Amniotic epithelial cell (primary cell): Measurements from ENCODE around the gene MDM4.
A peak's percentile ranks its signal among the peaks of the same experiment; 100 is the strongest.
"Not testable (repeated sequence)": the region's sequence is repeated elsewhere in the genome, so short reads cannot be mapped to it uniquely, and the experiment has no call there.

Experiments used
- DNase-seq: peaks from one replicate; pipeline ENCODE4 v3.0.0-alpha.2; 2010; ENCODE audit warnings: low read depth

MDM4 gene

DNA sequence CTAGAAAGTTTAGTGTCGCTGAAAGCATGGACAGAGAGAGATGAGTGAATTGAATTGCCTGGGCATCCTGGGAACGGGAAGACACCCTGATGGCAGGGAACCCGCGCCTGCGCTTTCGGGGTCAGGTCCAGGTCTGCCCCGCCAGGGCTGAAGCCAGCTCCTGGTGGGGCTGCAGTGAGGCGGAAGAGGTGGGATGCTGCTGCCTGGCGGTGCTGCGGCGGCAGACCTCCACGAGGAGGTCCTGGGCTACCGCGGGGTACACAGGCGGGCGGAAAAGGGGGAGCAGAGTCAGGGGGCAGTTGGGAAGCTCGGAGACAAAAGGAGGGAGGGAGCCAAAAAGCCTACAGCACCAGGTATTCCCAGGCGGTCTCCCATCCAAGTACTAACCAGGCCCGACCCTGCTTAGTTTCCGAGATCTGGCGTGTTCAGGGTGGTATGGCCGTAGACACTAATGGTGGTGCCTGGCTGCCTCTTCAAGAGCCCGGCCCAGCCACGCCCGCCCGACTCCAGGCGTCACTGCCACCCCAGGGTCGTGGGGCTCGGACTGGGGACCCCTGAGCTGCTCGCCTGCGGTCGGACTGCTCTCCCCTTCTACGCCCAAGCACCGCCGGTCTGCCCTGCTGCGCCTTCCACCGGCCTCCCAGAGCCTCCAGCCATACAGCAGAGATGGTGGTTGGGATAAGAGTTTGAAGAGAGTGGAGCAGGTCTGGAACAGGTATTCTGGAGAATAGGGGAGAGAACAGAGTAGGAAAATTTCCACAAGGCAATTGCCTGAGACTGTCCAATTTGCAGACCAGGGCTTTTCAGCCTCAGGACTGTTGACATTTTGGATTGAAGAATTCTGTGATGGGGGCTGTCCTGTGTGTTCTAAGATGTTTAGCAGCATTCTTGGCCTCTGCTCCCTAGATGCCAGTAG is 46.1 kb downstream of the MDM4 start:
- no peak for DNase-seq

GRCh38 chr1:204563307-204563706 is 47.1 kb downstream of the MDM4 start:
- DNase-seq: no peak

DNA sequence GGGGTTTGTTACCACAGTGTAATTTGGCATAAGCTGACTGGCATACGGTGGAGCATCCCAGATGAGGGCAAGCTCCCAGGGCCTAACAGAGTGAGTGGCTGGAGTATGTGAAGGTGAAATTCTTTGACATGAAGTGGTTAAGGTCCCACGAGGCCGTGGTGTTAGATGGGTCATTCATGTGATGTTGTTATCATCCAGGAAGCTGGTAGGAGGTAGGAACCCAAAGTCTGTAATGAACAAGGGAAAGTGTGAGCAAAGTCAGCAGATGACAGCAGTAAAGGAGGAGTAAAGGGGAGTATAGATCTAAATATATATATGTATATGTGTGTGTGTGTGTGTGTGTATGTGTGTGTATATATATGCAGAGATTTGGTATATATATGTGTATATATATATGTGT is 47.6 kb downstream of the MDM4 start:
- DNase-seq: no peak

DNA sequence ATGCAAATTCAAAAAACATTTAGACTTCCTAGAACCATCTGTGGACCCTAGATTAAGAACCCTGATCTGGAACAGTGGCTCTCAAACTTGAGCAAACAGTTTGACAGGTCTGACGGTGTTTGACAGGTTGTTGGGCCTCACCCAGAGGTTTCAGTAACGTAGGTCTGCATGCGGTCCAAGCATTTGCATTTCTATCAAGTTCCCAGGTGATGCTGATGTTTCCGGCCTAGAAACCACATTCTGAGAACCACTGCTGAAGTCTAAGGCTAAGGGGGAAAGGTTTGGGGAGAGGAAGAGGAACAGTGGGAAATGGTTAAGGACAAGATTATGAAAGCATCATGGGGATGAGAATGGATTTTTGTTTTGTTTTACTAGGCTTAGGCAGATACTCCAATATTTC is 48.6 kb downstream of the MDM4 start:
- no peak for DNase-seq

- peak; percentile 82 for DNase-seq
These were observed 49.7 kb downstream of the MDM4 start for GRCh38 chr1:204565617-204566582.

DNA sequence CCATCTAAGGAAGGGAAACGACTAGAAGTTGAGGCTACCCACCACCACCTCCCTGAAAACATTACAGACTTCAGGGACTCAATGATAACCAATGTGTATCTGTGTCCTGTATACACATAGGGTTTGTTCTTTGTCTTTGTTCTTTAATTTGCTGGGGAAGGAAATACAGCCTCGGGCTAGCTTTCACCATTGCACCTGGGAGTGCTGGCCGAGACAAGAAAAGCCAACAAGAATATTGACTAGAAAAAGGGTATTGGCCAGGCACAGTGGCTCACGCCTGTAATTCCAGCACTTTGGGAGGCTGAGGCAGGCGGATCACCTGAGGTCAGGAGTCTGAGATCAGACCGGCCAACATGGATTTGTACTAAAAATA is 50.4 kb downstream of the MDM4 start:
- no peak for DNase-seq

GRCh38 chr1:204567071-204567470 is 50.9 kb downstream of the MDM4 start:
- no peak for DNase-seq

DNA sequence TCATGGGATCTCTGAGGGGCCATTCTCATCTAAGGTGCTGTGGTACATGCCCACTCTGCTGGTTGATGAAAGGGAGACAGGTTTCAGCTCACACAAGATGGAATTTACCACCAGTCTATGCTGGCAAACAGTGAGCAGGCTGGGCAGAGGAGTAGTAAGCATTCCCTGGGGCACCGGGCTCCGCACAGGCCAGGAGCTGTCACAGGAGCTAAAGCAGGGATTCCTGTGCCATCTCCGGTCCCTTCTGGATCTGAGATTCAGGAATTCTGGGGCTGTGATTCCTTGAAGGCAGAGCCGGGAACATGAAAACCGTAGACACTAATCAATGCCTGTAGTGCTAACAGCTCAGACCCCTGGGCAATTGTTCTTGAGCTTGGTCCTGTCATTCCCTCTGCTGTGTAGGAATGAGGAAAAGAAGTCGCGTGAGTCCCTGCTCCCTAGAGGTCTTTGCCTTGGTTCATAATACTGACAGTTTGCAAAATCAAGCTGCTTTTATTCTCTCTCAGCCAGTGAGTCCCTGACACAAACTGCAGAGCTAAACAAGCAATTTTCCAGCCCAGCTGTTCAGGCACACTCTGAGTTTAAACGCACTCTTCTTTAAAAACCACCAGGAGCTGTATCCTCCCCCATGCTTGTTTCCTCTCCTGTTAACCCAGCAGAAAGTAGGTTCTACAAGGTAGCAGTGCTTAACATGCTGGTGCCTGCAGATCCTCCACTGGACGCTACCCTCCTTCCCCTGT is 52.5 kb downstream of the MDM4 start:
- no peak for DNase-seq

GRCh38 chr1:204569478-204569877 is 53.3 kb downstream of the MDM4 start:
- no peak for DNase-seq

- not testable (repeated sequence) for DNase-seq
These were observed 53.8 kb downstream of the MDM4 start for GRCh38 chr1:204570021-204570420.

DNA sequence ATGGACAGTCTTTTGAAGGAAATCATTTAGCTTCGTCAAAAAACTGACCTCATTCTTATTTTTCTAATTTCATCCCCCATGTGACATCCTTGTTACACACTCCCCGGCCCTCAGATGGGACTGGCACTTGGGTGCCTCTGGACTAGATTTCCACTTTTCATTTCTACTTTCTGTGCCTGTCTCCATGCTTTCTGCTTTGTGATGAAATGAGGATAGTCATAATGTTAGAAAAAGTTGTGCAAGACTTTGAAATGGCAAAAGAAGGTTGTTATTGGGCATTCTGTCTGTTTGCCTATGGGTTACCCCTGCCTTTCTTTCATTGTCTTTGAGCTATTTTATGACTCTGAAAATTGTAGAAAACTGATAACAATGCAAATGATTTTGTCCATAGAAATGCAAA is 54.9 kb downstream of the MDM4 start:
- peak; percentile 29 for DNase-seq

DNA sequence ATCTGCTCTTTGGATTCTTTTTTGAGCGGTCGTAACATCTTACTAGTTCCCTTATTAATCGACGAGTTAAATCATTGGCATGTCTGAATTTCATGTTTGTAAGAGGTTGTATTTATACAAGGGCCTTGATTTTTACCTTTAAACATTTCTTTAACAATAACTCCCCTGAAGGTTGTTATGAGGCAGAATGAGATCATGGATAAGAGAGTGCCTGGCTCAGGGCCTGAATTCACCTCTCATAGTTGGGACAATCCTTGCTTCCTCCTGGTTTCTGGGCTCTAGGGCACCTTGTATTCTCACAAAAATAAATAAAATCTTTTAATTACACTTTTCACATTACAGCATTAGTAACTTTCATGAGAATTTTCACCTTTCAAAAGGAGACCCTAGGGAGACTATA is 55.4 kb downstream of the MDM4 start:
- DNase-seq: no peak

- peak; percentile 36 for DNase-seq
These were observed 57.0 kb downstream of the MDM4 start for GRCh38 chr1:204572923-204573922.

DNA sequence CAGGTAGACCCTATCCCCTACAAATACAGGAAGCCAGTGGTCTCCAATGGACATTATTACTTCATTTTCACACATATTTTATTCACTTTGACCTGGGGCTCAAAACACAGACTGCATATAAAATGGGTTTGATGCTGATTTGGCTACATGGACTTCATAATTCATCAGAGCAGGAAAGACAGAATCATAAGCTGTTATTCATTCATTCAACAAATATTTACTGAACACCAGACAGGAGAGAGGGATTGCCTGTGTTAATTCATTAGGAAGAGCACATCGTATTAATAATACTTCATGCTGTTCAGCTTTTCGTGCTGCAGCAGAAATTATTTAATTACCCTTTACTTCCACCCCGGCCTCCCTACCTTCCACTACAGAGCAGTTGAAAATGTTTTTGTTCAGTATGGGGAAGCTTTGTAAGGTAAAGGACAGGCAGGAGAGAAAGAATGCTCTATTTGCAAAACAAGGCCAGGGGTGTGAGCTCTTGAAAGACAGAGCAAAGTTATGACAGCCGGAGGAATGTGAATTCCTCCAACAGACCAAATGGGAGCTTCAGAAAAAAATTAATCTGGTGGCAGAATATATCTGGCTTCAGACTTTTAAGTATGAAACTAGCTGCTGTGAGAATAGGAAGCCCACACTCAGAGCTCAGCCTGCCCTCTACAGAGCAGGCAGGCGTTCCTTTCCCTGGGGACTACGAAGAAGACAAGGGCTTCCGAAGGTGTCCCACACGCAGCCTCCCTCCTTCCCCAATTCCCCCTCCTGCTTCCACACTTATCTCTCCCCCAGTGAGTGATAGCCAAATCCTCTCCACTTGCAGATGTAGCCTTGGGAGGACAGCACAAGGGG is 58.0 kb downstream of the MDM4 start:
- DNase-seq: no peak

GRCh38 chr1:204574865-204575163 is 58.6 kb downstream of the MDM4 start:
- no peak for DNase-seq

DNA sequence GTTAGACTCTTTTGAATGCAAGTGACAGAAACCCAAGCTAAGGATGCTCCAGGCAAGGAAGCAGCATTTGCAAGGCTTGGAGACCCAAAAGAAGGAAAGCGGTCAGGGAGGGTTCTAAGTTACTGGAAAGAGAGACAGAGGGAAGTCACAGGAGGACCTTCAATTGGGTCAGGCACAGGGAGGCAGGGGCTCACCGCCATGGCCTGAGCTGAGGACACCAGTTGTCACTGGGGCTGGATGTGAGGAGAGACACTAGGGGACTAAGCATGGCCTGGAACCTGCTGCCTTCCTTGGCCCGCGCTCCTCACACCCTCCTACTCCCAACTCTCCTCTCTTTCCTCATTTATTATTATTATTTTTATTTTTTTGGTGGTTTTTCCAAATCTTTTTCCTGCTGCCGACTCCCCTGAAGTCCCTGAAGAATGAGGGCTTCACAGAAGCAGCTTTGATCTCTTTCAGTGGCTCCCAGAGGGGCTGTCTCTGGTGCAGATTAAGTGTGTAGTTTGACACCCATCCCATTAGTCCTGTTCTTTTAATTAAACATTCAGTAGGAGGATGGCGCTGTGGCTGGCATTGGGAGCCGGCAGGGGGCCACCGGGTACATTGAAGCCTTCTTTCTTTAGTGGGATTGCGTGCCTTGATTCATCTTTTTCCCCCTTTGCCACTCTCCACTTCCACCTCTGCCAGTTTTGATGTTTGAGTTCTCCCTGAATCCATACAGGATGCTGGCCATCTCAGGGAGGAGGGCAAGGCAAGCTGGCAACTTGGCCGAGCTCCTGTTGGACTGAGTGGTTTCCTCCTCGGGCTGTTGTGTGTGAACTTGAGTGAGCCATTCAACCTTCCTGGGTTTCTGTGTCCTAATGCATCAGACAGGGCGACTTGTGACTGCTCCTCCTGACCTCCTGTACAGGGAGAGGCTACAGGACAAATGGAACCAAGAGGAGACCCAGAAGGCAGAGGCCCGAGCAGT is 59.3 kb downstream of the MDM4 start:
- no peak for DNase-seq

GRCh38 chr1:204576422-204576821 is 60.2 kb downstream of the MDM4 start:
- DNase-seq: no peak

- DNase-seq: no peak
These were observed 61.7 kb downstream of the MDM4 start for GRCh38 chr1:204577794-204578478.
